HEK293T (cell line): ENCODE data around the gene CD28.

Experiments
- ARNT ChIP-seq: fragments of 450-650 bp; IDR thresholded peaks from 2 replicates; pipeline ENCODE4 v1.6.1; 2017; ENCODE audit warnings: mild to moderate bottlenecking
- BHLHE40 ChIP-seq: fragments of 450-650 bp; IDR thresholded peaks from 2 replicates; pipeline ENCODE4 v1.6.1; 2016; ENCODE audit warnings: mild to moderate bottlenecking, moderate library complexity, borderline replicate concordance
- ELF4 ChIP-seq: fragments of 450-650 bp; IDR thresholded peaks from 2 replicates; pipeline ENCODE4 v1.6.1; 2017; ENCODE audit warnings: antibody characterized with exemption
- FOXK2 ChIP-seq: fragments of 450-650 bp; IDR thresholded peaks from 2 replicates; pipeline ENCODE4 v1.6.1; 2016; ENCODE audit warnings: mild to moderate bottlenecking
- HDGF ChIP-seq: fragments of 450-650 bp; IDR thresholded peaks from 2 replicates; pipeline ENCODE4 v1.6.1; 2017; ENCODE audit warnings: antibody characterized with exemption, borderline replicate concordance
- L3MBTL2 ChIP-seq: fragments of 450-650 bp; conservative IDR thresholded peaks from 2 replicates; pipeline ENCODE4 v1.6.1; 2016; ENCODE audit warnings: mild to moderate bottlenecking
- LEF1 ChIP-seq: fragments of 450-650 bp; IDR thresholded peaks from 2 replicates; pipeline ENCODE4 v1.6.1; 2017; ENCODE audit warnings: mild to moderate bottlenecking, borderline replicate concordance
- NFRKB ChIP-seq: fragments of 450-650 bp; IDR thresholded peaks from 2 replicates; pipeline ENCODE4 v1.6.1; 2016; ENCODE audit warnings: mild to moderate bottlenecking, moderate library complexity
- PKNOX1 ChIP-seq: fragments of 450-650 bp; IDR thresholded peaks from 2 replicates; pipeline ENCODE4 v1.6.1; 2016
- SP1 ChIP-seq: fragments of 450-650 bp; IDR thresholded peaks from 2 replicates; pipeline ENCODE4 v1.6.1; 2017
- SUZ12 ChIP-seq: fragments of 450-650 bp; IDR thresholded peaks from 2 replicates; pipeline ENCODE4 v1.6.1; 2016; ENCODE audit warnings: mild to moderate bottlenecking
- TARDBP ChIP-seq: fragments of 450-650 bp; IDR thresholded peaks from 2 replicates; pipeline ENCODE4 v1.6.1; 2016
- ZNF384 ChIP-seq: fragments of 450-650 bp; IDR thresholded peaks from 2 replicates; pipeline ENCODE4 v1.6.1; 2016

GRCh38 chr2:203682688-203683130 lies 23.7 kb upstream of the CD28 start:
- TF ChIP-seq SUZ12 (no peak), LEF1 (no peak), NFRKB (no peak), BHLHE40 (no peak), SP1 (no peak), PKNOX1 (no peak), FOXK2 (no peak), ARNT (no peak), L3MBTL2 (no peak), TARDBP (no peak), ELF4 (no peak), ZNF384 (no peak), HDGF (no peak)
